Activated T-cell treated with anti-CD3 and anti-CD28 coated beads, Interleukin-2, amount 50 U/mL, for 24 hours (primary cell): ENCODE measurements around the gene SOX4.

ENCODE experiments used
- DNase-seq: peaks from one replicate; pipeline ENCODE4 v3.0.0-alpha.2; 2020
- H3K27ac Mint-ChIP-seq: 2 replicates; pipeline ENCODE4 v1.8.0; 2020; ENCODE audit warnings: mild to moderate bottlenecking, mixed read lengths
- H3K27me3 Mint-ChIP-seq: 2 replicates; pipeline ENCODE4 v1.8.0; 2020; ENCODE audit warnings: mixed read lengths
- H3K36me3 Mint-ChIP-seq: 2 replicates; pipeline ENCODE4 v1.8.0; 2020; ENCODE audit warnings: low read depth, mixed read lengths
- H3K4me1 Mint-ChIP-seq: 2 replicates; pipeline ENCODE4 v1.8.0; 2020; ENCODE audit warnings: low read depth, mixed read lengths
- H3K4me3 Mint-ChIP-seq: 2 replicates; pipeline ENCODE4 v1.8.0; 2020; ENCODE audit warnings: mild to moderate bottlenecking, moderate library complexity, mixed read lengths
- H3K9me3 Mint-ChIP-seq: 2 replicates; pipeline ENCODE4 v1.8.0; 2020; ENCODE audit warnings: mixed read lengths

SOX4 gene

GRCh38 chr6:21615504-21615903 lies 22.0 kb downstream of the SOX4 start:
- H3K9me3 Mint-ChIP-seq, result no peaks in the 10 kb centered on the region
- no peak for DNase-seq
- peaks cover 24% of the 10 kb centered on the region for H3K27me3 Mint-ChIP-seq
- H3K4me3 Mint-ChIP-seq, result no peak overlapping the region
- H3K27ac Mint-ChIP-seq, result no peak overlapping the region
- H3K36me3 Mint-ChIP-seq, result no peaks in the 10 kb centered on the region
- H3K4me1 Mint-ChIP-seq, result no peaks in the 10 kb centered on the region

- no peak for DNase-seq
- Mint-ChIP-seq H3K4me1 (no peaks in the 10 kb centered on the region), H3K36me3 (no peaks in the 10 kb centered on the region)
Measured at GRCh38 chr6:21616005-21616404, 22.5 kb downstream of the SOX4 start.

GRCh38 chr6:21625642-21626041 lies 32.1 kb downstream of the SOX4 start:
- H3K27me3 Mint-ChIP-seq, result peaks cover 6% of the 10 kb centered on the region
- H3K4me1 Mint-ChIP-seq, result no peaks in the 10 kb centered on the region
- no peak overlapping the region for H3K27ac Mint-ChIP-seq
- H3K9me3 Mint-ChIP-seq, result no peaks in the 10 kb centered on the region
- DNase-seq, result no peak
- H3K4me3 Mint-ChIP-seq, result no peak overlapping the region
- H3K36me3 Mint-ChIP-seq, result no peaks in the 10 kb centered on the region

More at GRCh38 chr6:21616005-21616404, 22.5 kb downstream of the SOX4 start:
- Mint-ChIP-seq H3K9me3 (no peaks in the 10 kb centered on the region), H3K27ac (no peak overlapping the region), H3K4me3 (no peak overlapping the region), H3K27me3 (peaks cover 24% of the 10 kb centered on the region)

- no peak overlapping the region for H3K4me3 Mint-ChIP-seq
- peaks cover 3% of the 10 kb centered on the region for H3K27me3 Mint-ChIP-seq
- H3K4me1 Mint-ChIP-seq, result no peaks in the 10 kb centered on the region
- H3K36me3 Mint-ChIP-seq, result no peaks in the 10 kb centered on the region
- H3K9me3 Mint-ChIP-seq, result no peaks in the 10 kb centered on the region
- no peak overlapping the region for H3K27ac Mint-ChIP-seq
- no peak for DNase-seq
Measured at GRCh38 chr6:21626756-21627155, 33.2 kb downstream of the SOX4 start.

GRCh38 chr6:21628160-21628559 lies 34.6 kb downstream of the SOX4 start:
- Mint-ChIP-seq H3K27me3 (peaks cover 3% of the 10 kb centered on the region), H3K9me3 (no peaks in the 10 kb centered on the region), H3K36me3 (no peaks in the 10 kb centered on the region), H3K4me3 (no peak overlapping the region), H3K27ac (no peak overlapping the region), H3K4me1 (no peaks in the 10 kb centered on the region)
- DNase-seq, result no peak

GRCh38 chr6:21633511-21634109 lies 40.1 kb downstream of the SOX4 start:
- H3K4me1 Mint-ChIP-seq, result no peaks in the 10 kb centered on the region
- no peaks in the 10 kb centered on the region for H3K36me3 Mint-ChIP-seq
- H3K27me3 Mint-ChIP-seq, result peaks cover under 1% of the 10 kb centered on the region
- no peak overlapping the region for H3K4me3 Mint-ChIP-seq
- no peak overlapping the region for H3K27ac Mint-ChIP-seq
- no peaks in the 10 kb centered on the region for H3K9me3 Mint-ChIP-seq
- DNase-seq, result no peak

GRCh38 chr6:21634582-21634981 lies 41.0 kb downstream of the SOX4 start:
- Mint-ChIP-seq H3K9me3 (no peaks in the 10 kb centered on the region), H3K27ac (no peak overlapping the region)
- DNase-seq, result no peak

GRCh38 chr6:21636876-21637275 lies 43.3 kb downstream of the SOX4 start:
- no peaks in the 10 kb centered on the region for H3K9me3 Mint-ChIP-seq

More at GRCh38 chr6:21634582-21634981, 41.0 kb downstream of the SOX4 start:
- Mint-ChIP-seq H3K36me3 (no peaks in the 10 kb centered on the region), H3K4me1 (no peaks in the 10 kb centered on the region), H3K27me3 (no peaks in the 10 kb centered on the region), H3K4me3 (no peak overlapping the region)

GRCh38 chr6:21639316-21639715 lies 45.8 kb downstream of the SOX4 start:
- Mint-ChIP-seq H3K9me3 (no peaks in the 10 kb centered on the region), H3K4me1 (no peaks in the 10 kb centered on the region), H3K4me3 (no peak overlapping the region), H3K27me3 (no peaks in the 10 kb centered on the region), H3K27ac (no peak overlapping the region), H3K36me3 (no peaks in the 10 kb centered on the region)
- no peak for DNase-seq

More at GRCh38 chr6:21636876-21637275, 43.3 kb downstream of the SOX4 start:
- Mint-ChIP-seq H3K27ac (no peak overlapping the region), H3K4me1 (no peaks in the 10 kb centered on the region), H3K36me3 (no peaks in the 10 kb centered on the region), H3K4me3 (no peak overlapping the region), H3K27me3 (no peaks in the 10 kb centered on the region)
- DNase-seq, result no peak
